ENCODE measurements around the gene GPHN.
"Not testable (repeated sequence)": the region's sequence is repeated elsewhere in the genome, so short reads cannot be mapped to it uniquely, and the experiment has no call there.

GPHN gene

GRCh38 chr14:66575939-66576338, 68.0 kb downstream of the GPHN start:
- Histone ChIP-seq H3K9ac (ENCODE audit: low read depth in 1 of 2, low read length in 2 of 2) (no peak overlapping the region), H3K9me3 (ENCODE audit: control insufficient read depth in 2 of 2, low read length in 2 of 2) (peaks cover 5 to 8% of the 10 kb centered on the region in 2 donors), H3K4me3 (ENCODE audit: low read length in 2 of 2) (no peak overlapping the region), H3K27ac (ENCODE audit: low read depth in 2 of 2, low read length in 2 of 2) (no peak overlapping the region), H3K27me3 (ENCODE audit: control insufficient read depth in 2 of 2, insufficient read depth in 2 of 2, low read length in 2 of 2) (no peaks in the 10 kb centered on the region), H3K4me1 (ENCODE audit: control insufficient read depth in 2 of 2, insufficient read depth in 2 of 2, low read length in 2 of 2) (no peaks in the 10 kb centered on the region), H3K36me3 (ENCODE audit: control insufficient read depth in 2 of 2, insufficient read depth in 2 of 2, low read length in 2 of 2) (no peaks in the 10 kb centered on the region)

GRCh38 chr14:66587753-66588152, 79.8 kb downstream of the GPHN start:
- H3K4me1 ChIP-seq (ENCODE audit: control insufficient read depth in 2 of 2, insufficient read depth in 2 of 2, low read length in 2 of 2); H3K9ac ChIP-seq (ENCODE audit: low read depth in 1 of 2, low read length in 2 of 2); H3K9me3 ChIP-seq (ENCODE audit: control insufficient read depth in 2 of 2, low read length in 2 of 2); H3K4me3 ChIP-seq (ENCODE audit: low read length in 2 of 2); H3K36me3 ChIP-seq (ENCODE audit: control insufficient read depth in 2 of 2, insufficient read depth in 2 of 2, low read length in 2 of 2); H3K27me3 ChIP-seq (ENCODE audit: control insufficient read depth in 2 of 2, insufficient read depth in 2 of 2, low read length in 2 of 2); H3K27ac ChIP-seq (ENCODE audit: low read depth in 2 of 2, low read length in 2 of 2): not testable (repeated sequence)

GRCh38 chr14:66595394-66595793, 87.4 kb downstream of the GPHN start:
- Histone ChIP-seq H3K9me3 (ENCODE audit: control insufficient read depth in 2 of 2, low read length in 2 of 2) (peaks cover 0 to 4% of the 10 kb centered on the region in 2 donors), H3K36me3 (ENCODE audit: control insufficient read depth in 2 of 2, insufficient read depth in 2 of 2, low read length in 2 of 2) (no peaks in the 10 kb centered on the region), H3K27me3 (ENCODE audit: control insufficient read depth in 2 of 2, insufficient read depth in 2 of 2, low read length in 2 of 2) (no peaks in the 10 kb centered on the region)

GRCh38 chr14:66596241-66596985, 88.5 kb downstream of the GPHN start:
- Histone ChIP-seq H3K4me3 (ENCODE audit: low read length in 2 of 2) (no peak overlapping the region), H3K4me1 (ENCODE audit: control insufficient read depth in 2 of 2, insufficient read depth in 2 of 2, low read length in 2 of 2) (no peaks in the 10 kb centered on the region), H3K9ac (ENCODE audit: low read depth in 1 of 2, low read length in 2 of 2) (no peak overlapping the region), H3K36me3 (ENCODE audit: control insufficient read depth in 2 of 2, insufficient read depth in 2 of 2, low read length in 2 of 2) (no peaks in the 10 kb centered on the region), H3K9me3 (ENCODE audit: control insufficient read depth in 2 of 2, low read length in 2 of 2) (peaks cover 0 to 4% of the 10 kb centered on the region in 2 donors), H3K27ac (ENCODE audit: low read depth in 2 of 2, low read length in 2 of 2) (no peak overlapping the region), H3K27me3 (ENCODE audit: control insufficient read depth in 2 of 2, insufficient read depth in 2 of 2, low read length in 2 of 2) (no peaks in the 10 kb centered on the region)

More at GRCh38 chr14:66595394-66595793, 87.4 kb downstream of the GPHN start:
- no peak overlapping the region for H3K27ac ChIP-seq (ENCODE audit: low read depth in 2 of 2, low read length in 2 of 2)
- no peak overlapping the region for H3K9ac ChIP-seq (ENCODE audit: low read depth in 1 of 2, low read length in 2 of 2)
- H3K4me1 ChIP-seq (ENCODE audit: control insufficient read depth in 2 of 2, insufficient read depth in 2 of 2, low read length in 2 of 2), result no peaks in the 10 kb centered on the region
- H3K4me3 ChIP-seq (ENCODE audit: low read length in 2 of 2), result no peak overlapping the region

- Histone ChIP-seq H3K27me3 (ENCODE audit: control insufficient read depth in 2 of 2, insufficient read depth in 2 of 2, low read length in 2 of 2) (no peaks in the 10 kb centered on the region), H3K9me3 (ENCODE audit: control insufficient read depth in 2 of 2, low read length in 2 of 2) (peaks cover 0 to 3% of the 10 kb centered on the region in 2 donors), H3K4me3 (ENCODE audit: low read length in 2 of 2) (no peak overlapping the region), H3K36me3 (ENCODE audit: control insufficient read depth in 2 of 2, insufficient read depth in 2 of 2, low read length in 2 of 2) (no peaks in the 10 kb centered on the region), H3K9ac (ENCODE audit: low read depth in 1 of 2, low read length in 2 of 2) (no peak overlapping the region), H3K27ac (ENCODE audit: low read depth in 2 of 2, low read length in 2 of 2) (no peak overlapping the region), H3K4me1 (ENCODE audit: control insufficient read depth in 2 of 2, insufficient read depth in 2 of 2, low read length in 2 of 2) (no peaks in the 10 kb centered on the region)
These were observed 92.5 kb downstream of the GPHN start for GRCh38 chr14:66600416-66600815.

- H3K9me3 ChIP-seq (ENCODE audit: control insufficient read depth in 2 of 2, low read length in 2 of 2), result no peaks in the 10 kb centered on the region
- H3K27me3 ChIP-seq (ENCODE audit: control insufficient read depth in 2 of 2, insufficient read depth in 2 of 2, low read length in 2 of 2), result no peaks in the 10 kb centered on the region
- no peak overlapping the region for H3K9ac ChIP-seq (ENCODE audit: low read depth in 1 of 2, low read length in 2 of 2)
- no peaks in the 10 kb centered on the region for H3K36me3 ChIP-seq (ENCODE audit: control insufficient read depth in 2 of 2, insufficient read depth in 2 of 2, low read length in 2 of 2)
- H3K4me1 ChIP-seq (ENCODE audit: control insufficient read depth in 2 of 2, insufficient read depth in 2 of 2, low read length in 2 of 2), result no peaks in the 10 kb centered on the region
- no peak overlapping the region for H3K27ac ChIP-seq (ENCODE audit: low read depth in 2 of 2, low read length in 2 of 2)
- no peak overlapping the region for H3K4me3 ChIP-seq (ENCODE audit: low read length in 2 of 2)
These were observed 94.1 kb downstream of the GPHN start for GRCh38 chr14:66601932-66602578.

- Histone ChIP-seq H3K27ac (ENCODE audit: low read depth in 2 of 2, low read length in 2 of 2) (no peak overlapping the region), H3K36me3 (ENCODE audit: control insufficient read depth in 2 of 2, insufficient read depth in 2 of 2, low read length in 2 of 2) (no peaks in the 10 kb centered on the region), H3K9ac (ENCODE audit: low read depth in 1 of 2, low read length in 2 of 2) (no peak overlapping the region), H3K4me3 (ENCODE audit: low read length in 2 of 2) (no peak overlapping the region), H3K9me3 (ENCODE audit: control insufficient read depth in 2 of 2, low read length in 2 of 2) (no peaks in the 10 kb centered on the region), H3K4me1 (ENCODE audit: control insufficient read depth in 2 of 2, insufficient read depth in 2 of 2, low read length in 2 of 2) (no peaks in the 10 kb centered on the region), H3K27me3 (ENCODE audit: control insufficient read depth in 2 of 2, insufficient read depth in 2 of 2, low read length in 2 of 2) (no peaks in the 10 kb centered on the region)
These were observed 96.0 kb downstream of the GPHN start for GRCh38 chr14:66603945-66604344.

GRCh38 chr14:66606826-66607225, 98.9 kb downstream of the GPHN start:
- H3K9me3 ChIP-seq (ENCODE audit: control insufficient read depth in 2 of 2, low read length in 2 of 2), result no peaks in the 10 kb centered on the region
- H3K4me3 ChIP-seq (ENCODE audit: low read length in 2 of 2), result no peak overlapping the region
- H3K27ac ChIP-seq (ENCODE audit: low read depth in 2 of 2, low read length in 2 of 2), result no peak overlapping the region
- H3K27me3 ChIP-seq (ENCODE audit: control insufficient read depth in 2 of 2, insufficient read depth in 2 of 2, low read length in 2 of 2), result no peaks in the 10 kb centered on the region
- no peaks in the 10 kb centered on the region for H3K36me3 ChIP-seq (ENCODE audit: control insufficient read depth in 2 of 2, insufficient read depth in 2 of 2, low read length in 2 of 2)
- no peaks in the 10 kb centered on the region for H3K4me1 ChIP-seq (ENCODE audit: control insufficient read depth in 2 of 2, insufficient read depth in 2 of 2, low read length in 2 of 2)
- H3K9ac ChIP-seq (ENCODE audit: low read depth in 1 of 2, low read length in 2 of 2), result no peak overlapping the region

- H3K27ac ChIP-seq (ENCODE audit: low read depth in 2 of 2, low read length in 2 of 2), result no peak overlapping the region
- H3K27me3 ChIP-seq (ENCODE audit: control insufficient read depth in 2 of 2, insufficient read depth in 2 of 2, low read length in 2 of 2), result no peaks in the 10 kb centered on the region
- H3K4me3 ChIP-seq (ENCODE audit: low read length in 2 of 2), result no peak overlapping the region
- H3K4me1 ChIP-seq (ENCODE audit: control insufficient read depth in 2 of 2, insufficient read depth in 2 of 2, low read length in 2 of 2), result no peaks in the 10 kb centered on the region
- no peak overlapping the region for H3K9ac ChIP-seq (ENCODE audit: low read depth in 1 of 2, low read length in 2 of 2)
- no peaks in the 10 kb centered on the region for H3K9me3 ChIP-seq (ENCODE audit: control insufficient read depth in 2 of 2, low read length in 2 of 2)
- no peaks in the 10 kb centered on the region for H3K36me3 ChIP-seq (ENCODE audit: control insufficient read depth in 2 of 2, insufficient read depth in 2 of 2, low read length in 2 of 2)
These were observed 102.2 kb downstream of the GPHN start for GRCh38 chr14:66610154-66610563.

- peaks cover 3 to 5% of the 10 kb centered on the region in 2 donors for H3K9me3 ChIP-seq (ENCODE audit: control insufficient read depth in 2 of 2, low read length in 2 of 2)
These were observed 105.4 kb downstream of the GPHN start for GRCh38 chr14:66613344-66613743.

More at GRCh38 chr14:66613344-66613743, 105.4 kb downstream of the GPHN start:
- Histone ChIP-seq H3K36me3 (ENCODE audit: control insufficient read depth in 2 of 2, insufficient read depth in 2 of 2, low read length in 2 of 2) (no peaks in the 10 kb centered on the region), H3K4me3 (ENCODE audit: low read length in 2 of 2) (no peak overlapping the region), H3K27ac (ENCODE audit: low read depth in 2 of 2, low read length in 2 of 2) (no peak overlapping the region), H3K9ac (ENCODE audit: low read depth in 1 of 2, low read length in 2 of 2) (no peak overlapping the region), H3K4me1 (ENCODE audit: control insufficient read depth in 2 of 2, insufficient read depth in 2 of 2, low read length in 2 of 2) (no peaks in the 10 kb centered on the region), H3K27me3 (ENCODE audit: control insufficient read depth in 2 of 2, insufficient read depth in 2 of 2, low read length in 2 of 2) (no peaks in the 10 kb centered on the region)

Measured in mucosa of rectum (tissue), 2 donors.